ENCODE measurements around the gene B3GNT7.

DNA sequence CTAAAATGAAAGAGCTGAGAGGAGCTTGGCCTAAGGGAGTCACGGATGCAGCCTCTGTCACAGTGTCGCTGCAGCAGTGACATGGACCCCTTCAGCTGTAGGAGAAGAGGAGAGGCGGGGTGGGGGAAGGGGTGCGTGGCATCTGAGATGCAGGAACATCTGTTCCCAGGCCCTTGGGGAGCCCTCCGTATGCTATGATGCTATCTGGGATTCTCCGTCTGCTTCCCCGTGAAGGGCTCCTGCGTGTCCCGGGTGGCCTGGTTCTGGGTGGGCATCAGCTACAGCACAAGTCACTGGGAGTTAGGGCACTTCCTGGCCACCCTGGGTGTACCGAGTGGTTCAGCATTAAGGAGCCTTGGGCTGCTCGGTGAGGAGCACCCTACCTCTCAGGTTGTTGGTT is 35.6 kb upstream of the B3GNT7 start:
- TF ChIP-seq POU5F1 (IDR thresholded peaks at IDR 0.05; ENCODE audit: low read depth, low read length) (no peak), POLR2A (IDR thresholded peaks at IDR 0.05; ENCODE audit: control extremely low read depth in 1 of 2, low read depth in 2 of 2, low read length in 2 of 2) (no peak), JUN (IDR thresholded peaks at IDR 0.05; ENCODE audit: low read depth, low read length) (no peak), RAD21 (IDR thresholded peaks at IDR 0.05 in 1 of 2, conservative IDR thresholded peaks at IDR 0.05 in 1 of 2; ENCODE audit: low read depth in 2 of 2, low read length in 2 of 2) (no peak), BRCA1 (IDR thresholded peaks at IDR 0.05; ENCODE audit: low read depth, low read length) (no peak), EZH2 (IDR thresholded peaks at IDR 0.05; ENCODE audit: low read depth, low read length, severe bottlenecking) (no peak)
- TF ChIP-seq, protein P1, sequence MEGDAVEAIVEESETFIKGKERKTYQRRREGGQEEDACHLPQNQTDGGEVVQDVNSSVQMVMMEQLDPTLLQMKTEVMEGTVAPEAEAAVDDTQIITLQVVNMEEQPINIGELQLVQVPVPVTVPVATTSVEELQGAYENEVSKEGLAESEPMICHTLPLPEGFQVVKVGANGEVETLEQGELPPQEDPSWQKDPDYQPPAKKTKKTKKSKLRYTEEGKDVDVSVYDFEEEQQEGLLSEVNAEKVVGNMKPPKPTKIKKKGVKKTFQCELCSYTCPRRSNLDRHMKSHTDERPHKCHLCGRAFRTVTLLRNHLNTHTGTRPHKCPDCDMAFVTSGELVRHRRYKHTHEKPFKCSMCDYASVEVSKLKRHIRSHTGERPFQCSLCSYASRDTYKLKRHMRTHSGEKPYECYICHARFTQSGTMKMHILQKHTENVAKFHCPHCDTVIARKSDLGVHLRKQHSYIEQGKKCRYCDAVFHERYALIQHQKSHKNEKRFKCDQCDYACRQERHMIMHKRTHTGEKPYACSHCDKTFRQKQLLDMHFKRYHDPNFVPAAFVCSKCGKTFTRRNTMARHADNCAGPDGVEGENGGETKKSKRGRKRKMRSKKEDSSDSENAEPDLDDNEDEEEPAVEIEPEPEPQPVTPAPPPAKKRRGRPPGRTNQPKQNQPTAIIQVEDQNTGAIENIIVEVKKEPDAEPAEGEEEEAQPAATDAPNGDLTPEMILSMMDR (IDR thresholded peaks at IDR 0.05; ENCODE audit: control extremely low read depth in 1 of 3, insufficient read depth in 1 of 3, low read depth in 1 of 3, low read length in 3 of 3) = no peak
